Kidney epithelial cell (primary cell): ENCODE data around the gene WASF1. TPM values are rescaled to one million over a fixed set of nuclear protein-coding genes. Genes with fewer than 3 reads are reported as not detected.
"Not testable (repeated sequence)": the region's sequence is repeated elsewhere in the genome, so short reads cannot be mapped to it uniquely, and the experiment has no call there.

Experiments used
- DNase-seq: peaks from one replicate; pipeline ENCODE4 v3.0.0-alpha.2; 2010; ENCODE audit warnings: low read depth
- H3K27me3 ChIP-seq: 2 replicates; pipeline ENCODE4 v1.6.0; 2011; ENCODE audit warnings: low read length; ENCODE audit not compliant: control insufficient read depth, insufficient read depth
- H3K36me3 ChIP-seq: 2 replicates; pipeline ENCODE4 v1.5.1; 2011; ENCODE audit warnings: low read length; ENCODE audit not compliant: control insufficient read depth, insufficient read depth
- H3K4me3 ChIP-seq: 2 replicates; pipeline ENCODE4 v1.5.1; 2011; ENCODE audit warnings: low read depth, mild to moderate bottlenecking, control low read depth, low read length
- CTCF ChIP-seq: IDR thresholded peaks from 2 replicates; pipeline ENCODE4 v1.5.1; 2011; ENCODE audit warnings: mild to moderate bottlenecking, moderate library complexity, low read length, control low read depth, inconsistent platforms; ENCODE audit not compliant: insufficient read depth, poor library complexity, severe bottlenecking
- total RNA-seq: library from RNA; depleted of rRNA; stranded (reverse); fragments of >200 nt; gene quantifications from 2 replicates; pipeline ENCODE4 v1.2.3, GENCODE V29; 2015

Gene WASF1
- total RNA-seq, 1 donor from 2014 or later: 11.2 TPM

- DNase-seq: no peak
These were observed 88.6 kb downstream of the WASF1 start for GRCh38 chr6:110090876-110091275.

GRCh38 chr6:110089323-110089722, 90.1 kb downstream of the WASF1 start:
- Histone ChIP-seq H3K27me3 (no peaks in the 10 kb centered on the region), H3K36me3 (no peaks in the 10 kb centered on the region), H3K4me3 (no peak overlapping the region)
- TF ChIP-seq CTCF: no peak
- no peak for DNase-seq

More at GRCh38 chr6:110090876-110091275, 88.6 kb downstream of the WASF1 start:
- Histone ChIP-seq H3K27me3 (no peaks in the 10 kb centered on the region), H3K36me3 (no peaks in the 10 kb centered on the region), H3K4me3 (no peak overlapping the region)
- TF ChIP-seq CTCF: no peak

GRCh38 chr6:110085285-110085684, 94.2 kb downstream of the WASF1 start:
- no peaks in the 10 kb centered on the region for H3K27me3 ChIP-seq
- no peak for TF ChIP-seq CTCF
- no peak overlapping the region for H3K4me3 ChIP-seq
- no peak for DNase-seq
- H3K36me3 ChIP-seq: no peaks in the 10 kb centered on the region

- Histone ChIP-seq H3K4me3 (no peak overlapping the region), H3K36me3 (no peaks in the 10 kb centered on the region), H3K27me3 (no peaks in the 10 kb centered on the region)
- TF ChIP-seq CTCF: no peak
- no peak for DNase-seq
These were observed 95.4 kb downstream of the WASF1 start for GRCh38 chr6:110083875-110084585.

GRCh38 chr6:110075406-110075805, 104.1 kb downstream of the WASF1 start:
- DNase-seq: peak; percentile 29
- Histone ChIP-seq H3K4me3 (no peak overlapping the region), H3K27me3 (no peaks in the 10 kb centered on the region), H3K36me3 (no peaks in the 10 kb centered on the region)
- TF ChIP-seq CTCF: no peak

GRCh38 chr6:110073474-110073873, 106.0 kb downstream of the WASF1 start:
- not testable (repeated sequence) for H3K36me3 ChIP-seq, H3K4me3 ChIP-seq, H3K27me3 ChIP-seq, DNase-seq
